Activated CD4-positive, alpha-beta memory T cell treated with anti-CD3 and anti-CD28 coated beads, Interleukin-2, amount 10 ng/mL, durations not matched to agents 7 days and 5 days (primary cell): ENCODE data around the gene HIP1. TPM values are rescaled to one million over a fixed set of nuclear protein-coding genes. Genes with fewer than 3 reads are reported as not detected.
"Not testable (repeated sequence)": the region's sequence is repeated elsewhere in the genome, so short reads cannot be mapped to it uniquely, and the experiment has no call there.

ENCODE experiments used
- CTCF ChIA-PET: fragments of 350-600 bp; sonication (Branson Sonifier 250); formaldehyde crosslinking; loops from one replicate; lab custom pipeline; 2021; ENCODE audit warnings: antibody characterized with exemption, inconsistent platforms; lab: Charles Lee
- POLR2A ChIA-PET: fragments of 350-600 bp; sonication (Branson Sonifier 250); formaldehyde crosslinking; loops from one replicate; lab custom pipeline; 2021; ENCODE audit warnings: antibody characterized with exemption; lab: Charles Lee
- DNase-seq: peaks from one replicate; pipeline ENCODE4 v3.0.0-alpha.2; 2020
- H3K27ac Mint-ChIP-seq: one replicate; pipeline ENCODE4 v1.8.0; 2021; ENCODE audit warnings: mild to moderate bottlenecking, mixed read lengths
- H3K27me3 Mint-ChIP-seq: one replicate; pipeline ENCODE4 v1.8.0; 2021; ENCODE audit warnings: mixed read lengths
- H3K36me3 Mint-ChIP-seq: one replicate; pipeline ENCODE4 v1.8.0; 2021; ENCODE audit warnings: low read depth, mixed read lengths
- H3K4me1 Mint-ChIP-seq: one replicate; pipeline ENCODE4 v1.8.0; 2021; ENCODE audit warnings: mixed read lengths
- H3K4me3 Mint-ChIP-seq: one replicate; pipeline ENCODE4 v1.8.0; 2021; ENCODE audit warnings: mild to moderate bottlenecking, mixed read lengths
- H3K9me3 Mint-ChIP-seq: one replicate; pipeline ENCODE4 v1.8.0; 2021; ENCODE audit warnings: mixed read lengths
- total RNA-seq, 2 experiments: library from RNA; stranded (reverse); gene quantifications; one replicate each; pipeline ENCODE4 v1.2.3, GENCODE V29; 2021

The HIP1 gene
- total RNA-seq, 2 experiments from 2014 or later: 5.2 to 5.4 TPM

DNA sequence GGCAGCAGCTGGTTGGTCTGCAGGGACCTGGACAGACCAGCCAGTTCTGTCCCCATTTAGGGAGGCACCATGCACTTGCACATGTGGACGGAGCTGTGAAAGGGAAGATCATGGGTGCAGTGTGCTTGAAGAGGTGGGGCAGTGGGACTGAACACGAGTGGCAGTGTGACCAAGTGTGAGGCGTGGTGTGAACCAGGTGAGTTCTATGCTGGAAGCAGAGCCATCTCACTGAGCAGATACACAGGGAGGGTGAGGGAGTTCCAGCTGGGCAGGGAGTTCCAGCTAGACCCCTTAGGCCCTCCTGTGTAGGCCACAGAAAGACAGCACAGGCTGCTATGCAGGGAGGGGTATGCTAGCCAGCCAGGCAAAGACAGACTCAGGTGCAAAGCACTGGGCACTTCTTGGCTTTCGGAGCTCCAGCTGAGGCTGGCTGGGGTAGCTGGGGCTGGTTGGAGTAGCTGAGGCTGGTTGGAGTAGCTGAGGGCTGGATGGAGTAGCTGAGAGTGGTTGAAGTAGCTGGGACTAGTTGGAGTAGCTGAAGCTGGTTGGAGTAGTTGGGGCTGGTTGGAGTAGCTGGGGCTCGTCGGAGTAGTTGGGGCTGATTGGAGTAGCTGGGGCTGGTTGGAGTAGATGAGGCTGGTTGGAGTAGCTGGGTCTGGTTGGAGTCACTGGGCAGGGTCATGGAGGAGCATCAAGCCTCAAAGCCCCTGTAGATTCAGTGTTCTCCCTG, 90.9 kb downstream of the HIP1 start:
- Mint-ChIP-seq H3K27ac (no peak overlapping the region), H3K4me1 (no peaks in the 10 kb centered on the region), H3K9me3 (no peaks in the 10 kb centered on the region), H3K4me3 (no peak overlapping the region), H3K27me3 (no peaks in the 10 kb centered on the region), H3K36me3 (no peaks in the 10 kb centered on the region)
- DNase-seq: no peak
- ChIA-PET POLR2A (no interaction called here), CTCF (no interaction called here)

- Mint-ChIP-seq H3K27me3 (no peaks in the 10 kb centered on the region), H3K4me3 (no peak overlapping the region), H3K27ac (no peak overlapping the region), H3K9me3 (no peaks in the 10 kb centered on the region), H3K36me3 (no peaks in the 10 kb centered on the region), H3K4me1 (peaks cover 3% of the 10 kb centered on the region)
- DNase-seq: no peak
- CTCF ChIA-PET: no interaction called here
- POLR2A ChIA-PET: no interaction called here
These were observed 92.1 kb downstream of the HIP1 start for GRCh38 chr7:75646571-75647102.

- DNase-seq: no peak
- Mint-ChIP-seq H3K36me3 (no peaks in the 10 kb centered on the region), H3K27ac (no peak overlapping the region), H3K27me3 (no peaks in the 10 kb centered on the region), H3K4me1 (peaks cover 3% of the 10 kb centered on the region), H3K4me3 (no peak overlapping the region), H3K9me3 (no peaks in the 10 kb centered on the region)
- CTCF ChIA-PET: interaction anchor here (1.1 kb wide), 1 partner anchor 375 kb away, joined by 3 read pairs; no protein-coding TSS in a partner anchor
- POLR2A ChIA-PET: no interaction called here
These were observed 93.2 kb downstream of the HIP1 start for GRCh38 chr7:75645570-75645969.

DNA sequence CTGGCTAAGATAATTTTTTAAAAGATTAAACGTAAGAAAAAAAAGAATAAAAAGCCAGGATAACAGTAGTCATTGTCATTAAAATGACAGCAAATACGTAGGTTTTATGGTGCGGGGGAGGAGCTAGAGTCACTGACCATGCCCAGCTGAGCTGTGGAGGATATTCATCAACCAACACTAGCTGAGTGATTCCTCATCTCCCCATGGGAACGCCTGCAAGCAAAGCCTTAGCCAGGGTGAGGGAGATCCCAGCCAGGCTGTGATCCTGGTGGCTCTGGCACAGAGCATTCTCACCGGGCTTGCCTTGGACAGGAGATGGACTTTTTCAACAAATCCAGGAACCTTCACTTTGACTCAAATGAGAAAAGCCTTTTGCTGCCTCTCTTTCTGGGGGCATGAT, 94.2 kb downstream of the HIP1 start:
- ChIA-PET CTCF (interaction anchor here (1.1 kb wide), 1 partner anchor 376 kb away, joined by 3 read pairs; no protein-coding TSS in a partner anchor), POLR2A (no interaction called here)
- Mint-ChIP-seq H3K9me3 (no peaks in the 10 kb centered on the region), H3K4me3 (no peak overlapping the region), H3K27me3 (peaks cover 4% of the 10 kb centered on the region), H3K4me1 (peaks cover 7% of the 10 kb centered on the region), H3K36me3 (no peaks in the 10 kb centered on the region), H3K27ac (no peak overlapping the region)
- DNase-seq: no peak

- Mint-ChIP-seq H3K36me3 (no peaks in the 10 kb centered on the region), H3K27ac (no peak overlapping the region)
- CTCF ChIA-PET: no interaction called here
These were observed 95.8 kb downstream of the HIP1 start for GRCh38 chr7:75642810-75643486.

GRCh38 chr7:75640201-75640600, 98.5 kb downstream of the HIP1 start:
- no peaks in the 10 kb centered on the region for H3K36me3 Mint-ChIP-seq

More at GRCh38 chr7:75642810-75643486, 95.8 kb downstream of the HIP1 start:
- POLR2A ChIA-PET: no interaction called here
- peak; percentile 79 for DNase-seq
- H3K27me3 Mint-ChIP-seq: peaks cover 7% of the 10 kb centered on the region
- no peaks in the 10 kb centered on the region for H3K9me3 Mint-ChIP-seq
- H3K4me3 Mint-ChIP-seq: no peak overlapping the region
- H3K4me1 Mint-ChIP-seq: peaks cover 10% of the 10 kb centered on the region

DNA sequence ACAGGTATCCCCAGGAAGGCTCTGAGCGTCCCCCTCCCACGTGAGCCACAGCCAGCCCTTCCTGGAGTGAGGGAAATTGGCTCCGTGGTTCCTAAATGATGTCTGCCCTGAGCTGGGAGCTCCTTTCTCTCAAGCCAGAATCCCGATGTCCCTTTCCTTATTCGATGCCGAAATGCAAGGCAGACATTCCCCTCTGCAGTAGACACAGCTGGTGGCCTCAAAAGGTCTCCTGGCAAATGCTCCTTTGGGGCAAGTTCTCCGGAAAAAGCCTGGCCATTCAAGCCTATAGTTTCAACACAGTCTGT, 98.9 kb downstream of the HIP1 start:
- Mint-ChIP-seq H3K27ac (no peak overlapping the region), H3K4me3 (peak overlapping the region; percentile 82), H3K4me1 (peaks cover 10% of the 10 kb centered on the region), H3K27me3 (peaks cover 7% of the 10 kb centered on the region), H3K9me3 (no peaks in the 10 kb centered on the region), H3K36me3 (no peaks in the 10 kb centered on the region)
- POLR2A ChIA-PET: interaction anchor here (1.6 kb wide), 1 partner anchor 22 kb away, joined by 5 read pairs; no protein-coding TSS in a partner anchor
- CTCF ChIA-PET: no interaction called here
- DNase-seq: no peak

More at GRCh38 chr7:75640201-75640600, 98.5 kb downstream of the HIP1 start:
- H3K9me3 Mint-ChIP-seq: no peaks in the 10 kb centered on the region
- ChIA-PET POLR2A (interaction anchor here (1.6 kb wide), 1 partner anchor 23 kb away, joined by 5 read pairs; no protein-coding TSS in a partner anchor), CTCF (no interaction called here)
- no peak for DNase-seq
- H3K4me1 Mint-ChIP-seq: peaks cover 10% of the 10 kb centered on the region
- peak overlapping the region; percentile 82 for H3K4me3 Mint-ChIP-seq
- no peak overlapping the region for H3K27ac Mint-ChIP-seq
- H3K27me3 Mint-ChIP-seq: peaks cover 7% of the 10 kb centered on the region

DNA sequence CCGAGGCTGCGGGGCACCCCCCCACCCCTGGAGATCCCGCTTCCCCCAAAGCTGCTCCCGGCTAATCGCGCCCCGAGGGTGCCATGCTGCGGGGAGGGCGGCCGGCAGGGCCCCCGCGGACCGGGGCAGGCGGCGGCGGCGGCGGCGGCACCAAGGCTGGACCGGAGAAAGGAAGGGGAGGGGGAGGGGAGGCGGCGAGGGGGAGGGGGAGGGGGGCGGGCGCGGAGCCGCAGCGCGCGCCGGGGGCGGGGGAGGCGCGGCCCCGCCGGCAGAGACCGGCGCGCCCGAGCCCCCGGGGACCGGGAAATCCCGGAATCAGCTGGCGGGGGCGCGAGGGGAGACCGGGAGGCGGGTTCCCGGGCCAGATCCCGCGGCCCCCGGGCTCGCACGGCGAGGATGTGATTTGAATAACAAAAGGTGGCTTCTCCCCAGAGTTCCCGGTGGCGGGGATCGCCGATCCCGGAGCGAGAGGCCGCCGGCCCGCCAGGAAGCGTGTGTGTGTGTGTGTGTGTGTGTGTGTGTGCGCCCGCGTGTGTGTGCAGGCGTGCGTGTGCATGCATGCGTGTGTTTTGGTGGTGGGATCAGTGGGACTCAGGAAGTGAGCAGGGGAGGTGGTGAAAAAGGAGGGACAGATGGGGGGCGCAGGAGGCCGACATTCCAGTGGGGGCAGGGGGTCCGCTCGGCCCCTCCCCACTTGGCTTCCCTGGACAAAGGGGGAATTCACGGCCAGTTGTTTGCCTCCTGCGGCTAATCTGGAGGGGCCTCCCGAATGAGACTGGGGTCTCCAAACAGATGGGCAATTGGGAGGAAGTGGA, 99.5 kb downstream of the HIP1 start:
- peaks cover 7% of the 10 kb centered on the region for H3K27me3 Mint-ChIP-seq
- no peak overlapping the region for H3K27ac Mint-ChIP-seq
- ChIA-PET POLR2A (interaction anchor here (1.6 kb wide), 1 partner anchor 22 kb away, joined by 5 read pairs; no protein-coding TSS in a partner anchor), CTCF (no interaction called here)
- no peaks in the 10 kb centered on the region for H3K9me3 Mint-ChIP-seq
- H3K36me3 Mint-ChIP-seq: no peaks in the 10 kb centered on the region
- peak; percentile 32 for DNase-seq
- peak overlapping the region; percentile 82 for H3K4me3 Mint-ChIP-seq
- peaks cover 10% of the 10 kb centered on the region for H3K4me1 Mint-ChIP-seq

DNA sequence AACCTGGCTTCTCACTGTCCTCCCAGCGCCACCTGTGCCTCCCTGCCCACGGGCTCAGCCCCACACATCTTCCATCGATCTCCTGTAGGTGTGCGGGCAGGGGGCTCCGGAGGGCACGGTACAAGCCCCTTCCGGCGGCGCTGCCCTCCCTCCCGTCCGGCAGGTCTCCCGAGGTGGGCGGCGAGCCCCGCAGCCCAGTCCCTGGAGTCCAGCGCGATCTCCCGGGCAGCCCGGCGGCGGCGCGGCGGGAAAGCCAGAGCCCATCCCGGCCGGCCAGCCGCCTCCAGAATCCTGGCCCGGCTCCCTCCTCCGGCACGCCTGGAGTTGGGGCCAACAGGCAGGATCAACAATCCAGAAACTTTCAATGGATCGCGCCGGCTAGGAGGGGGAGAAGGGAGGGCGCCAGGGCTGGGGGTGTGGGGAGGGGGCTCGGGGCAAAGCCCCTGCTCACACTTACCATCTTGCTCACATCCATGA, 100.1 kb downstream of the HIP1 start:
- POLR2A ChIA-PET: interaction anchor here (1.6 kb wide), 1 partner anchor 21 kb away, joined by 5 read pairs; no protein-coding TSS in a partner anchor
- no peak overlapping the region for H3K27ac Mint-ChIP-seq
- H3K27me3 Mint-ChIP-seq: peaks cover 7% of the 10 kb centered on the region
- peaks cover 10% of the 10 kb centered on the region for H3K4me1 Mint-ChIP-seq
- H3K9me3 Mint-ChIP-seq: no peaks in the 10 kb centered on the region
- H3K36me3 Mint-ChIP-seq: no peaks in the 10 kb centered on the region
- CTCF ChIA-PET: no interaction called here
- no peak for DNase-seq
- peak overlapping the region; percentile 49 for H3K4me3 Mint-ChIP-seq

GRCh38 chr7:75637854-75638593, 100.7 kb downstream of the HIP1 start:
- DNase-seq: no peak
- CTCF ChIA-PET: no interaction called here
- POLR2A ChIA-PET: no interaction called here
- H3K9me3 Mint-ChIP-seq: no peaks in the 10 kb centered on the region
- H3K4me3 Mint-ChIP-seq: peak overlapping the region; percentile 49
- no peaks in the 10 kb centered on the region for H3K36me3 Mint-ChIP-seq
- peaks cover 10% of the 10 kb centered on the region for H3K4me1 Mint-ChIP-seq
- H3K27me3 Mint-ChIP-seq: peaks cover 7% of the 10 kb centered on the region
- no peak overlapping the region for H3K27ac Mint-ChIP-seq

- Mint-ChIP-seq H3K27me3 (peaks cover 5% of the 10 kb centered on the region), H3K4me1 (peaks cover 6% of the 10 kb centered on the region), H3K9me3 (no peaks in the 10 kb centered on the region), H3K27ac (no peak overlapping the region), H3K4me3 (no peak overlapping the region), H3K36me3 (no peaks in the 10 kb centered on the region)
- CTCF ChIA-PET: no interaction called here
- POLR2A ChIA-PET: no interaction called here
- no peak for DNase-seq
These were observed 103.7 kb downstream of the HIP1 start for GRCh38 chr7:75635036-75635435.

GRCh38 chr7:75632587-75632986, 106.2 kb downstream of the HIP1 start:
- H3K27me3 Mint-ChIP-seq, CTCF ChIA-PET, H3K27ac Mint-ChIP-seq, H3K4me3 Mint-ChIP-seq, DNase-seq, H3K36me3 Mint-ChIP-seq, H3K4me1 Mint-ChIP-seq, POLR2A ChIA-PET: not testable (repeated sequence)
- H3K9me3 Mint-ChIP-seq: peaks cover 11% of the 10 kb centered on the region
